Retina (tissue), 1 donor: Measurements from ENCODE around the gene ZNF597.
"Not testable (repeated sequence)": the region's sequence is repeated elsewhere in the genome, so short reads cannot be mapped to it uniquely, and the experiment has no call there.

Experiments used
- DNase-seq: peaks from one replicate; pipeline ENCODE4 v3.0.0-alpha.2; 2016

The ZNF597 gene

GRCh38 chr16:3474870-3475269, 31.6 kb upstream of the ZNF597 start:
- DNase-seq = not testable (repeated sequence)

- no peak for DNase-seq
These were observed 31.0 kb upstream of the ZNF597 start for GRCh38 chr16:3474136-3474779.

GRCh38 chr16:3473596-3473943, 30.3 kb upstream of the ZNF597 start:
- DNase-seq = not testable (repeated sequence)

- DNase-seq = no peak
These were observed 29.7 kb upstream of the ZNF597 start for GRCh38 chr16:3472878-3473595.

GRCh38 chr16:3471518-3472176, 28.3 kb upstream of the ZNF597 start:
- DNase-seq = no peak

GRCh38 chr16:3470723-3471122, 27.4 kb upstream of the ZNF597 start:
- no peak for DNase-seq

GRCh38 chr16:3469736-3470135, 26.4 kb upstream of the ZNF597 start:
- no peak for DNase-seq

- no peak for DNase-seq
These were observed 25.2 kb upstream of the ZNF597 start for GRCh38 chr16:3468501-3468900.

- no peak for DNase-seq
These were observed 24.6 kb upstream of the ZNF597 start for GRCh38 chr16:3467921-3468320.

- DNase-seq = no peak
These were observed 23.9 kb upstream of the ZNF597 start for GRCh38 chr16:3467182-3467581.

- DNase-seq = no peak
These were observed 22.7 kb upstream of the ZNF597 start for GRCh38 chr16:3465911-3466584.

- DNase-seq = no peak
These were observed 22.0 kb upstream of the ZNF597 start for GRCh38 chr16:3465301-3465700.

GRCh38 chr16:3461151-3461550, 17.8 kb upstream of the ZNF597 start:
- no peak for DNase-seq

GRCh38 chr16:3460585-3460984, 17.3 kb upstream of the ZNF597 start:
- no peak for DNase-seq

- no peak for DNase-seq
These were observed 16.8 kb upstream of the ZNF597 start for GRCh38 chr16:3460121-3460520.

- no peak for DNase-seq
These were observed 16.2 kb upstream of the ZNF597 start for GRCh38 chr16:3459401-3460090.

GRCh38 chr16:3458852-3459361, 15.6 kb upstream of the ZNF597 start:
- DNase-seq = peak; percentile 34

- peak; percentile 54 for DNase-seq
These were observed 15.1 kb upstream of the ZNF597 start for GRCh38 chr16:3458278-3458851.

- DNase-seq = peak; percentile 98
These were observed 14.3 kb upstream of the ZNF597 start for GRCh38 chr16:3457434-3458252.

- no peak for DNase-seq
These were observed 11.4 kb upstream of the ZNF597 start for GRCh38 chr16:3454631-3455147.

GRCh38 chr16:3454093-3454492, 10.8 kb upstream of the ZNF597 start:
- no peak for DNase-seq
